ENCODE measurements around the gene ITPR1. TPM values are rescaled to one million over a fixed set of nuclear protein-coding genes. Genes with fewer than 3 reads are reported as not detected.
"Not testable (repeated sequence)": the region's sequence is repeated elsewhere in the genome, so short reads cannot be mapped to it uniquely, and the experiment has no call there.

Gene ITPR1
- total RNA-seq, 1 experiment from 2014 or later, result 17.1 TPM

- no peaks in the 10 kb centered on the region for H3K4me1 ChIP-seq
- H3K4me3 ChIP-seq, result no peak overlapping the region
Measured at GRCh38 chr3:4753073-4753691, 260.0 kb downstream of the ITPR1 start.

GRCh38 chr3:4754180-4755086, 261.3 kb downstream of the ITPR1 start:
- Histone ChIP-seq H3K4me3 (no peak overlapping the region), H3K36me3 (no peaks in the 10 kb centered on the region), H3K27me3 (no peaks in the 10 kb centered on the region), H3K9me3 (replicated peaks) (no peaks in the 10 kb centered on the region), H3K27ac (no peak overlapping the region), H3K4me1 (no peaks in the 10 kb centered on the region)
- no peak for DNase-seq

More at GRCh38 chr3:4753073-4753691, 260.0 kb downstream of the ITPR1 start:
- no peak overlapping the region for H3K27ac ChIP-seq
- H3K27me3 ChIP-seq, result no peaks in the 10 kb centered on the region
- H3K36me3 ChIP-seq, result no peaks in the 10 kb centered on the region
- no peaks in the 10 kb centered on the region for H3K9me3 ChIP-seq (replicated peaks)
- no peak for DNase-seq

GRCh38 chr3:4755566-4755965, 262.4 kb downstream of the ITPR1 start:
- DNase-seq, result no peak
- H3K27me3 ChIP-seq, result no peaks in the 10 kb centered on the region
- no peaks in the 10 kb centered on the region for H3K36me3 ChIP-seq
- no peak overlapping the region for H3K4me3 ChIP-seq
- H3K27ac ChIP-seq, result no peak overlapping the region
- no peaks in the 10 kb centered on the region for H3K9me3 ChIP-seq (replicated peaks)
- no peaks in the 10 kb centered on the region for H3K4me1 ChIP-seq

GRCh38 chr3:4756057-4756775, 263.1 kb downstream of the ITPR1 start:
- DNase-seq, result no peak
- H3K27me3 ChIP-seq, result no peaks in the 10 kb centered on the region
- H3K4me3 ChIP-seq, result no peak overlapping the region
- no peaks in the 10 kb centered on the region for H3K4me1 ChIP-seq
- H3K36me3 ChIP-seq, result no peaks in the 10 kb centered on the region
- no peaks in the 10 kb centered on the region for H3K9me3 ChIP-seq (replicated peaks)
- no peak overlapping the region for H3K27ac ChIP-seq

GRCh38 chr3:4756855-4757574, 263.9 kb downstream of the ITPR1 start:
- no peaks in the 10 kb centered on the region for H3K36me3 ChIP-seq
- H3K27me3 ChIP-seq, result no peaks in the 10 kb centered on the region
- no peaks in the 10 kb centered on the region for H3K9me3 ChIP-seq (replicated peaks)
- H3K4me1 ChIP-seq, result no peaks in the 10 kb centered on the region
- no peak overlapping the region for H3K4me3 ChIP-seq
- no peak overlapping the region for H3K27ac ChIP-seq
- DNase-seq, result no peak

- Histone ChIP-seq H3K9me3 (replicated peaks) (no peaks in the 10 kb centered on the region), H3K36me3 (no peaks in the 10 kb centered on the region), H3K27me3 (no peaks in the 10 kb centered on the region), H3K4me1 (no peaks in the 10 kb centered on the region), H3K27ac (no peak overlapping the region), H3K4me3 (no peak overlapping the region)
- no peak for DNase-seq
Measured at GRCh38 chr3:4757575-4758248, 264.6 kb downstream of the ITPR1 start.

DNA sequence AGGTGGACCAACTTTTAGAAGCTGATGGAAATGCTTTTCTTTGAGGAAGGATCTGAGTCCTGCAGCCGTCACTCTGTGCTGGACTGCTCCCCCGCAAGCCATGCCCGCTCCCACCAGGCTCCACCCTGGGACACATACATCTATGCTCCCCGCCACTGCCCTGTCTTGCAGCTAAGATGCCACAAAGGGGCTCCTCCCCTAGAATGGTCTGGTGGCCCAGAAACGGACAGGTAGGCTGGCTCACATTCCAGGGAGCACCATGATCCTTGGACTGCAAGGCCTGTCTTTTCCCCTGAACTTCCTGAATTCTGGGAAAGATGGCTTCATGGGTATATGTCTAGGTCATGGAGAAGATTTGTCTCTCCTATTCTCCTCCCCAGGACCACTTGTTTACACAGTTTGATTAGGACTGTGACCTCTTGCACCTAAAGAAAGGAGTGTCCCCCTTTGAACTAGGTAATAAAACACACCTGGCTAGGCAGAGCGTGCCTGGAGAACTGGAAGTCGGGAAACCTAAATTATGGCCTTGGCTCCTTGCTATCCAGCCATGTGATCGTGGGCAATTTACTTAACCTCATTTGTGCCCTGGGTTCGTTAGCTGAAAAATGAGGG, 265.2 kb downstream of the ITPR1 start:
- DNase-seq, result no peak
- Histone ChIP-seq H3K36me3 (no peaks in the 10 kb centered on the region), H3K4me1 (no peaks in the 10 kb centered on the region), H3K27ac (no peak overlapping the region), H3K9me3 (replicated peaks) (no peaks in the 10 kb centered on the region), H3K27me3 (no peaks in the 10 kb centered on the region), H3K4me3 (no peak overlapping the region)

GRCh38 chr3:4758957-4759656, 266.0 kb downstream of the ITPR1 start:
- Histone ChIP-seq H3K4me3 (no peak overlapping the region), H3K4me1 (no peaks in the 10 kb centered on the region), H3K36me3 (no peaks in the 10 kb centered on the region), H3K9me3 (replicated peaks) (no peaks in the 10 kb centered on the region), H3K27me3 (no peaks in the 10 kb centered on the region), H3K27ac (no peak overlapping the region)
- DNase-seq, result no peak

- Histone ChIP-seq H3K4me1 (no peaks in the 10 kb centered on the region), H3K27me3 (no peaks in the 10 kb centered on the region), H3K36me3 (no peaks in the 10 kb centered on the region), H3K27ac (no peak overlapping the region), H3K4me3 (no peak overlapping the region), H3K9me3 (replicated peaks) (no peaks in the 10 kb centered on the region)
- DNase-seq, result no peak
Measured at GRCh38 chr3:4759689-4760312, 266.7 kb downstream of the ITPR1 start.

DNA sequence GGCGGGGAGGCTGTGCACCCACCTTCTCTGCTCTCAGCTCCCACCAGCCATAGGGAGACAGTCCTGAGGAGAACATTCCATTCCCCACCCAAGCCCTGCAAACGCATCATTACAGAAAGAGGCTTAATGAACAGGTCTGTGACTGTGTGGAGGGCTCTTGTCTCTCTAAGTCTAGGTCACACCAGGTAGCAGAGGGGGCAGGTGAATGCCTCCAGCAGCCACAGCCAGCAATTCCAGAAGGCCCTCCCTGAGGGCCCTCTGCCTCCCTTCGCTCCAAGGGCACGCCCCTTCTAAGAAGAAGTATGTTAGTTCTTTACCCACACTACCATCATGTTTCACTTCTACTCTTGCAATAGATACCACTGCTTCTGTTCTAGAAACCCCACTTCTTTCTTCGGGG, 268.6 kb downstream of the ITPR1 start:
- no peak overlapping the region for H3K4me3 ChIP-seq
- no peak for DNase-seq
- H3K36me3 ChIP-seq, result no peaks in the 10 kb centered on the region
- H3K27ac ChIP-seq, result no peak overlapping the region
- no peaks in the 10 kb centered on the region for H3K27me3 ChIP-seq
- H3K9me3 ChIP-seq (replicated peaks), result no peaks in the 10 kb centered on the region
- no peaks in the 10 kb centered on the region for H3K4me1 ChIP-seq

- H3K4me3 ChIP-seq; H3K27me3 ChIP-seq; DNase-seq; H3K27ac ChIP-seq; H3K9me3 ChIP-seq (replicated peaks); H3K4me1 ChIP-seq; H3K36me3 ChIP-seq: not testable (repeated sequence)
Measured at GRCh38 chr3:4762481-4763230, 269.5 kb downstream of the ITPR1 start.

GRCh38 chr3:4763604-4764247, 270.6 kb downstream of the ITPR1 start:
- Histone ChIP-seq H3K27ac (no peak overlapping the region), H3K4me1 (no peaks in the 10 kb centered on the region), H3K4me3 (no peak overlapping the region), H3K36me3 (no peaks in the 10 kb centered on the region), H3K27me3 (no peaks in the 10 kb centered on the region), H3K9me3 (replicated peaks) (no peaks in the 10 kb centered on the region)
- no peak for DNase-seq
